Vagina (tissue), 2 donors: ENCODE results near the gene OR2H1. TPM values are rescaled to one million over a fixed set of nuclear protein-coding genes. Genes with fewer than 3 reads are reported as not detected.

Source experiments
- DNase-seq, 2 donors: peaks; one replicate each; pipeline ENCODE4 v3.0.0-alpha.2; 2017; ENCODE audit errors: extremely low spot score in 2 of 2
- H3K27ac ChIP-seq: fragments of 200-600 bp; sonication (generic); one replicate; pipeline ENCODE4 v1.5.1; 2019
- H3K27me3 ChIP-seq: fragments of 200-600 bp; sonication (generic); one replicate; pipeline ENCODE4 v1.5.1; 2019
- H3K36me3 ChIP-seq, 2 donors: fragments of 200-600 bp; sonication (generic); one replicate each; pipeline ENCODE4 v1.5.1; 2017 to 2019
- H3K4me1 ChIP-seq: fragments of 200-600 bp; sonication (generic); one replicate; pipeline ENCODE4 v1.5.1; 2019
- H3K4me3 ChIP-seq, 2 donors: fragments of 200-600 bp; sonication (generic); 1 replicate in 1 of 2; 2 replicates in 1 of 2; pipeline ENCODE4 v1.5.1; 2016 to 2019
- H3K9me3 ChIP-seq: fragments of 200-600 bp; sonication (generic); one replicate; pipeline ENCODE4 v1.5.1; 2019
- CTCF ChIP-seq, 3 experiments: fragments of 450-650 bp in 2 of 3; fragments of 200-600 bp in 1 of 3; sonication (generic) in 1 of 3; IDR thresholded peaks; one replicate each; pipeline ENCODE4 v1.5.1; 2017 to 2019; ENCODE audit warnings: antibody characterized with exemption in 3 of 3, mild to moderate bottlenecking in 2 of 3, moderate library complexity in 2 of 3
- POLR2A ChIP-seq, 2 donors: fragments of 450-650 bp; IDR thresholded peaks; one replicate each; pipeline ENCODE4 v1.6.1; 2017; ENCODE audit warnings: antibody characterized with exemption in 2 of 2, mild to moderate bottlenecking in 2 of 2, moderate library complexity in 2 of 2
- POLR2AphosphoS5 ChIP-seq, 2 donors: sonication (generic); formaldehyde crosslinking; IDR thresholded peaks; one replicate each; pipeline ENCODE4 v1.9.0; 2017; ENCODE audit warnings: antibody characterized with exemption in 2 of 2, mild to moderate bottlenecking in 2 of 2, low read depth in 1 of 2; ENCODE audit not compliant: insufficient read depth in 1 of 2
- intact Hi-C: fragments of 100-400 bp; cut with DNase I; formaldehyde crosslinking; loops from one replicate; pipeline ENCODE4 v1.15.1; 2023
- total RNA-seq: library from RNA; depleted of rRNA; stranded (reverse); fragments of >200 nt; gene quantifications from one replicate; pipeline ENCODE4 v1.2.3, GENCODE V29; 2016

Gene OR2H1
- total RNA-seq, 1 donor from 2014 or later, result not detected

- Histone ChIP-seq H3K27ac (no peak overlapping the region), H3K27me3 (no peaks in the 10 kb centered on the region), H3K9me3 (no peaks in the 10 kb centered on the region), H3K36me3 (no peaks in the 10 kb centered on the region), H3K4me1 (no peaks in the 10 kb centered on the region), H3K4me3 (no peak overlapping the region)
- TF ChIP-seq CTCF (IDR thresholded peaks at IDR 0.05) (no peak), POLR2A (IDR thresholded peaks at IDR 0.05) (no peak)
- no peak for DNase-seq
- intact Hi-C loops, result no loop called here
Measured at GRCh38 chr6:29447670-29448069, 9.3 kb upstream of the OR2H1 start.

- no peak overlapping the region for H3K4me3 ChIP-seq
- TF ChIP-seq CTCF (IDR thresholded peaks at IDR 0.05) (no peak), POLR2AphosphoS5 (IDR thresholded peaks at IDR 0.05; ENCODE audit: insufficient read depth in 1 of 2, low read depth in 1 of 2) (no peak), POLR2A (IDR thresholded peaks at IDR 0.05) (no peak)
- intact Hi-C loops, result no loop called here
- no peaks in the 10 kb centered on the region for H3K9me3 ChIP-seq
- H3K27ac ChIP-seq, result no peak overlapping the region
- no peaks in the 10 kb centered on the region for H3K36me3 ChIP-seq
- no peaks in the 10 kb centered on the region for H3K27me3 ChIP-seq
- DNase-seq, result no peak
- no peaks in the 10 kb centered on the region for H3K4me1 ChIP-seq
Measured at GRCh38 chr6:29451471-29452193, 5.3 kb upstream of the OR2H1 start.

GRCh38 chr6:29461021-29461814 lies 4.3 kb downstream of the OR2H1 start:
- Histone ChIP-seq H3K4me3 (no peak overlapping the region), H3K36me3 (no peaks in the 10 kb centered on the region), H3K27me3 (no peaks in the 10 kb centered on the region), H3K4me1 (no peaks in the 10 kb centered on the region), H3K9me3 (no peaks in the 10 kb centered on the region), H3K27ac (no peak overlapping the region)
- intact Hi-C loops, result no loop called here
- no peak for DNase-seq
- TF ChIP-seq POLR2AphosphoS5 (IDR thresholded peaks at IDR 0.05; ENCODE audit: insufficient read depth in 1 of 2, low read depth in 1 of 2) (no peak), CTCF (IDR thresholded peaks at IDR 0.05) (no peak), POLR2A (IDR thresholded peaks at IDR 0.05) (no peak)

GRCh38 chr6:29462022-29462421 lies 5.1 kb downstream of the OR2H1 start:
- intact Hi-C loops, result no loop called here
- Histone ChIP-seq H3K27ac (no peak overlapping the region), H3K4me3 (no peak overlapping the region), H3K9me3 (no peaks in the 10 kb centered on the region), H3K36me3 (no peaks in the 10 kb centered on the region), H3K27me3 (no peaks in the 10 kb centered on the region), H3K4me1 (no peaks in the 10 kb centered on the region)
- TF ChIP-seq POLR2AphosphoS5 (IDR thresholded peaks at IDR 0.05; ENCODE audit: insufficient read depth in 1 of 2, low read depth in 1 of 2) (no peak), CTCF (IDR thresholded peaks at IDR 0.05) (no peak), POLR2A (IDR thresholded peaks at IDR 0.05) (no peak)
- no peak for DNase-seq

- DNase-seq, result no peak
- H3K9me3 ChIP-seq, result no peaks in the 10 kb centered on the region
- intact Hi-C loops, result no loop called here
- H3K4me3 ChIP-seq, result no peak overlapping the region
- H3K4me1 ChIP-seq, result no peaks in the 10 kb centered on the region
- H3K27ac ChIP-seq, result no peak overlapping the region
- no peaks in the 10 kb centered on the region for H3K27me3 ChIP-seq
- no peaks in the 10 kb centered on the region for H3K36me3 ChIP-seq
- no peak for TF ChIP-seq POLR2AphosphoS5 (IDR thresholded peaks at IDR 0.05; ENCODE audit: insufficient read depth in 1 of 2, low read depth in 1 of 2)
- TF ChIP-seq POLR2A (IDR thresholded peaks at IDR 0.05), result no peak
- TF ChIP-seq CTCF (IDR thresholded peaks at IDR 0.05), result no peak
Measured at GRCh38 chr6:29465279-29465678, 8.3 kb downstream of the OR2H1 start.
